GM12891 (cell line): ENCODE results near the gene SLC6A12.

ENCODE experiments used
- DNase-seq: peaks from one replicate; pipeline ENCODE4 v3.0.0; 2011; ENCODE audit warnings: low spot score; ENCODE audit not compliant: insufficient read length
- FAIRE-seq: peaks from 2 replicates; lab custom pipeline; 2011; peaks lifted over from hg19 to GRCh38; lab: Jason Lieb, UNC
- PAX5 ChIP-seq: IDR thresholded peaks from 2 replicates; pipeline ENCODE4 v1.6.1; 2011; ENCODE audit warnings: low read length, moderate library complexity, mild to moderate bottlenecking; ENCODE audit not compliant: insufficient read depth, severe bottlenecking
- POLR2A ChIP-seq: IDR thresholded peaks from 2 replicates; pipeline ENCODE4 v1.6.1; 2011; ENCODE audit warnings: low read depth, low read length, control low read depth
- POLR2AphosphoS5 ChIP-seq: IDR thresholded peaks from 2 replicates; pipeline ENCODE4 v1.6.1; 2011; ENCODE audit warnings: low read depth, low read length, control low read depth
- POU2F2 ChIP-seq: IDR thresholded peaks from 2 replicates; pipeline ENCODE4 v1.6.1; 2011; ENCODE audit warnings: low read depth, mild to moderate bottlenecking, control low read depth, low read length, moderate library complexity
- SPI1 ChIP-seq: IDR thresholded peaks from 2 replicates; pipeline ENCODE4 v1.6.1; 2011; ENCODE audit warnings: low read depth, low read length, control low read depth
- TAF1 ChIP-seq: IDR thresholded peaks from 2 replicates; pipeline ENCODE4 v1.6.1; 2011; ENCODE audit warnings: low read depth, low read length, control low read depth

Gene SLC6A12

DNA sequence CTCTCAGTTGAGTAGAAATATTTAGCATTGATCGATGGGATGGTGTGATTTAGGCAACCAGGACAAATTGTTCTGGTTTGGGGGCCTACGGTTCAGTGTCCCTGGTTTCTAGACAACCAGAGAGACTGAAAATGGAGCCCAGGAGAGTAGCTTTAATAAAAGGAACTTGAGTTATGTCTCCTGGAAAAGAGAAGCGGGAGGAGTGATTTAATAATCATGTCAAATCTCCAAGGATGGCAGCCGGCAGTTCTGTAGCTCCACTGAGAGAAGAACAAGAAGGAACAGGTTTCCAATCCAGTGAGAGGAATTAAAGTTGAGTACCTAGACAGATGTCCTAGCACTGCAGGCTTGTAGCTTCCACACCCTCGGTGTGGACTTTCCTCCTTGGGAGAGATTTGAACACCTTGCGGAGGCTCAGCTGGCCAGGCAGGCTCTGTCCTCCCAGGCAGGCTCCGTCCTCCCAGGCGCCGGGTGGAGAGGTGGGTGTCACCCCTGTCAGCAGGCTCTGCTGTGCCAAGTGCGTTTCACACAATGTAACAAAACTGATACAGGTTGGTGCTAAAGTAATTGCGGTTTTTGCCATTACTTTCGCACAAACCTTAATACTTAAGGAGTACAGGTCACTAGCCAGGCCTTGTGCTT lies 45.9 kb downstream of the SLC6A12 start:
- DNase-seq (no peak), FAIRE-seq (no peak)
- TF ChIP-seq POLR2AphosphoS5 = no peak
- TF ChIP-seq TAF1 = no peak
- TF ChIP-seq SPI1 = no peak
- no peak for TF ChIP-seq POU2F2
- no peak for TF ChIP-seq POLR2A
- no peak for TF ChIP-seq PAX5

DNA sequence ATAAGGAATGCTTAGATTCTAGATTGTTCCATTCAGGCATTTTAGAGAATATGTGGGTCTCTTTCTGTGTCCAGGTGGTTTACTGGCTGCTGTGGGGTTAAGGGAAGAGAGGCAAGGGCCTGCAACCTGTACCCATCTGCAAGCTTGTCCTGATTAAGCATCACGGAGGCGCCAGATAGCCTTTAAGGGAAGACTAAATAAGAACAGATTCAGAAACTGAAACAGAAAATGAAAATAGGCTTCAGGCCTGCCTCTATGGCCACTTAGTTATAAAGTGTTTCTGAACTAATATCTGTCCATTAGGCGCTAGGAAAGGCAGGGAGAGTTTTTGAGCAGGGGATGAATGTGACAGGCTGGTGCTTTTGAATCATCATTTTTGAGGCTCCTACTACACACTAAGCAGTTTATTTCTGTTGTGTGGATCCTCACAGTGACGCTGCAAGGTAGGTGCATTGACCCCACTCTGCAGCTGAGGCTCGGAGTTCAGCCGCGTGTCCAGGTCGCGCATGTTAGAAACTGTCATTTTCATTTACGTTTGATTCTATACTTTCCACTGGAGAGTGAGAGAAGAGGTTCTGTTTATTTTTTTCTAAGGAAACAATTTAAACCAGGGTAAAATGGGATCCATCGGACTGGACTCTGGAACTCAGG lies 47.4 kb downstream of the SLC6A12 start:
- DNase-seq = no peak
- no peak for FAIRE-seq
- TF ChIP-seq SPI1 (no peak), PAX5 (no peak), POU2F2 (no peak), POLR2AphosphoS5 (no peak)

DNA sequence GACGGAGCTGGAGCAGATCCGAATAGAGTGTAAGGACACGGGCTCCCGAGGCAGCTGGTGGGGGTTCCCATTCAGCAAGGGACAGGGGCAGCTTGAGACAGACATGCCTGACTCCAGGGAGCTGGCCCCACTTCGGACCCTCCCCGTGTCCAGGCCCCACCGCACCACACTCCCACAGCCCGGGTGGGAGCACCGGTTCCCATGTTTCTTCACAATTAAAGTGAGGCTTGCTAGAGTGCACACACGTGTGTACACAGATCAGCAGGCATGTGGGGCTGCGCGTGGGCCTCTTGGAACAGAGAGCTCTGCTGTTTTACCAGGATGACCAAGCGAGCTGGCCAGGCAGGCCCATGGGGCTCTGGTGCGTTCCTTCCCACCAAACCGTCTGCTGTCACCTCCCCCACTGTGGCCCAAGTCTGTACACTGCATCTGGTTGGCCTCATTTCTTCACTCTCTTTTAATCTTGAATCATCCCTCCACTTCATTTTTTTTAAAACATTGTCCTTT lies 48.0 kb downstream of the SLC6A12 start:
- TF ChIP-seq PAX5 = no peak
- TF ChIP-seq POLR2A = no peak
- no peak for TF ChIP-seq SPI1
- TF ChIP-seq POU2F2 = no peak
- no peak for TF ChIP-seq TAF1
- TF ChIP-seq POLR2AphosphoS5 = no peak
- DNase-seq = no peak
- no peak for FAIRE-seq

DNA sequence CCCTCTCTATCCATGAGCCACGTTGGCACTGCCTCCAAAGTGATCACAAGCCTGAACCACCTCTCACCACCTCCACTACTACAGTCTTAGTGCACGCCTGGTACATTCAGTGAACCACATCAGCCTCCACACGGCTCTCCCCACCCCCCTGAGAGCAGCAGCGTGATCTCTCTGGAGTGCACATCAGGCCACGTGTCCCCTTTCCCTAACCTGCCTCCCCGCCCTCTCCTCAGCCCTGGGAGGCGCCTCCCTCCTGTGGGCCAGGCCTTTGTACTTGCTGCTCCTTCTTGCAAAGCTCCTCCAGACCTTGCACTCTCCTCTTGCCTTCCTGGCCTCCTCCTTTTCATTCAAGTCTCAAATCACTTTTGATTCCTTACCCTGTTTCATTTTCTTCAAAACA lies 49.8 kb downstream of the SLC6A12 start:
- FAIRE-seq (no peak), DNase-seq (no peak)
- TF ChIP-seq POU2F2 (no peak), TAF1 (no peak), POLR2A (no peak), SPI1 (no peak), POLR2AphosphoS5 (no peak), PAX5 (no peak)

DNA sequence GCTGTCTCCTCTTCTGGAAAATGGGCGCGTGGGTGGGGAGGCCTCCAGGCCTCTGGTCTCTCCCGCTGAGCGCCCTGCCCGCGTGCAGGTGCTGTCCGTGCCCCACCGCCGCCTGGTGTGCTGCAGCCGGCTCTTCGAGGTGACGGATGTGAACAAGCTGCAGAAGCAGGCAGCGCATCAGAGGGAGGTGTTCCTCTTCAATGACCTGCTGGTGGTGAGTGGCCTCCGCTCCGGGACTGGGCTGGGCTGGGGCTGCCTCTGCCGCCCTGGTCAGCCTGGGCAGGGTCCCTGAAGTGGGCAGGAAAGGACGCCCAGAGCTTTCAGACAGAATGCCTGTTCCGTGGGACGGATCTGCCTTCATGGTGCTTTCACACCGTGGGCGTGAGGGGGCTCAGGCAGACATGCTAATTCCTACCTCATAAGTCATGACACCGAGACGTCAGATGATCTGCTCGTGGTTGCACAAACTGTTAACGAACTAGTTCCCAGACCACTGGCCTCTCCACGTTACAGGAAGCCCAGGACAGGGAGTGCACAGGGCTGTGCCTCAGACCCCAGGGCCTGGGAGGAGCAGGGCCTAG lies 50.5 kb downstream of the SLC6A12 start:
- FAIRE-seq (no peak), DNase-seq (no peak)
- TF ChIP-seq SPI1 (no peak), POU2F2 (no peak), TAF1 (no peak), POLR2A (no peak), PAX5 (no peak), POLR2AphosphoS5 (no peak)

DNA sequence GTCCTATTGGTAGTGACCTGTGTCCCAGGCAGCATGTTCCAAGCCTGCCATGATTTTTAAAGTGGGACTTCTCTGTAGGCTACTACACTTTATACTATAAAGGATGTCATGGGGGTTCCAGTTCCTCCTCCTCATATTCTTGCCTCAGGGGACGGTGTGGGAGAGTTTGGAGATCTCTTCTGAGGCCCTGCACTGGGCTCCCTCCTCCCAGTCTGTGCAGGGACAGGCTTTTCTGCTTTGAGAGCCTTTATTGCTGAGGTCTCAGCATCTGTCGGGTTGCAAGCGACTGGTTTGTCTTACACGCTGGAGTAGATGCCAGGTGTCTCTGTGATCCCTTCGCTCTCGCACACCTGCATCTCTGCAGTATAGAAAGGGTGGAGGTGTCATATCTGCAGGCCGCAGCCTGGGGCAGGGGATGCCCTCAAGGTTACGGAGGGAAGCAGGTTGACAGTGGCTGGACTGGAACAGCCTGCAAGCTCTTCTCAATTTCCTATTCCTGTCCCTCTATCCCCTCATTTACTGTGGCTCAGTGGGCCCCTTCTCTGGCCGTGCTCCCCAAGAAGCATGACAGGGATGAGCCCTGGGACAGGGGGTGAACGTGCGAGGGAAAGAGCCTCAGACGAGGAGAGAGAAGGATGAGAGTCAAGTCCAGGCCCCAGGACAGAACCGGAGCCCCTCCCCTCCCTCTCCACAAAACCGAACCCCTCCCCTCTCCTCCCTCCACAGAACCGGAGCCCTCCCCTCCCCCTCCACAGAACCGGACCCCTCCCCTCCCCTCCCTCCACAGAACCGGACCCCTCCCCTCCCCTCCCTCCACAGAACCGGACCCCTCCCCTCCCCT lies 51.3 kb downstream of the SLC6A12 start:
- no peak for TF ChIP-seq SPI1
- no peak for TF ChIP-seq POLR2AphosphoS5
- TF ChIP-seq PAX5 = no peak
- no peak for TF ChIP-seq TAF1
- no peak for TF ChIP-seq POU2F2
- no peak for TF ChIP-seq POLR2A
- DNase-seq = no peak
- FAIRE-seq = no peak

DNA sequence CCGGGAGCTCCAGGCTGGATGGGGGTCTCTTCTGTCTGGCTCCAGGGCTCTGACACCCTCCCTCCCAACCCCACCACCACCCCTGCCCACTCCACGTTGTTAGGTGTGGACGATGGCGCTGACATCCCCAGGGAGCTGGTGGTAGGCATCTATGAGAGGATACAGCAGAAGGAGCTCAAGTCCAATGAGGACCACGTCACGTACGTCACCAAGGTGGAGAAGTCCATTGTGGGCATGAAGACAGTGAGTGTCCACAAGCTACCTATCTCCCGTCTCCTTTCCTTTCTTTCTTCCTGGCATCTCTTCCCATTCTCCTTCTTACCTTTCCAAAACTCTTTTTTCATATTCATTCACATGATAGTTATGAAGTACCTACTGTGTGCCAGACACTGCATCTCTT lies 52.1 kb downstream of the SLC6A12 start:
- no peak for FAIRE-seq
- TF ChIP-seq POLR2AphosphoS5 = no peak
- no peak for TF ChIP-seq POLR2A
- no peak for TF ChIP-seq POU2F2
- no peak for TF ChIP-seq TAF1
- TF ChIP-seq SPI1 = no peak
- no peak for TF ChIP-seq PAX5
- DNase-seq = no peak

DNA sequence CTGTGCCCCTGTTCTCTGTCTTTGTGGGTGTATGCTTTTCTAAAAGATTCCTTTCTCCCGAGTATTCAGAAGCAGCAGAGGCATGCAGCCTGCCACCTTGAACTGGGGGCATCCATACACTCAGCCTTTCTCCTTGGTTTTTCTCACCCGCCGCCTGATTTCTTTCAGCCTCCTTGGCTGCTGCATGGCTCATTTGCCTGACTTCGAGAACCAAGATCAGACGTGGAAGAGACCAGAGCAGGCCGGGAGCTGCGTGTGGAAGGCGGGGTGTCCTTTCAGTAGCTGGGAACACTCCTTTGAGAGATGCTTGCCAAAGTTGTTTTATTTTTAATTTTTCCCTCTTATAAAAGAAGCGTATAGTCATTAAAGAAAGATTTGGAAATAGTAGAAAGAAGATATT lies 53.1 kb downstream of the SLC6A12 start:
- no peak for FAIRE-seq
- no peak for TF ChIP-seq POLR2AphosphoS5
- TF ChIP-seq SPI1 = no peak
- TF ChIP-seq PAX5 = no peak
- no peak for TF ChIP-seq POLR2A
- no peak for TF ChIP-seq POU2F2
- TF ChIP-seq TAF1 = no peak
- no peak for DNase-seq
